Stomach (tissue), 9 donors: ENCODE data around the gene FLOT2. TPM values are rescaled to one million over a fixed set of nuclear protein-coding genes. Genes with fewer than 3 reads are reported as not detected.
"Not testable (repeated sequence)": the region's sequence is repeated elsewhere in the genome, so short reads cannot be mapped to it uniquely, and the experiment has no call there.

Source experiments
- DNase-seq, 2 donors: peaks; one replicate each; pipeline versions ENCODE4 v3.0.0 to v3.0.0-alpha.2; 2013 to 2019
- H3K27ac ChIP-seq, 5 donors: fragments of 200-600 bp in 4 of 5; sonication (generic) in 4 of 5; one replicate each; pipeline ENCODE4 v1.5.1; 2013 to 2019; ENCODE audit warnings: mild to moderate bottlenecking in 1 of 5, moderate library complexity in 1 of 5
- H3K27me3 ChIP-seq, 3 donors: fragments of 200-600 bp; sonication (generic); one replicate each; pipeline ENCODE4 v1.5.1; 2017 to 2019; ENCODE audit warnings: mixed run types in 1 of 3
- H3K36me3 ChIP-seq, 4 donors: fragments of 200-600 bp; sonication (generic); 1 replicate in 3 of 4; 2 replicates in 1 of 4; pipeline ENCODE4 v1.5.1; 2016 to 2019
- H3K4me1 ChIP-seq, 4 donors: fragments of 200-600 bp; sonication (generic); one replicate each; pipeline ENCODE4 v1.5.1; 2016 to 2019
- H3K4me3 ChIP-seq, 4 donors: fragments of 200-600 bp; sonication (generic) in 3 of 4; one replicate each; pipeline ENCODE4 v1.5.1; 2016 to 2019; ENCODE audit warnings: mild to moderate bottlenecking in 1 of 4
- H3K9me3 ChIP-seq, 4 donors: fragments of 200-600 bp; sonication (generic); one replicate each; pipeline ENCODE4 v1.5.1; 2016 to 2019
- EP300 ChIP-seq: sonication (generic); formaldehyde crosslinking; IDR thresholded peaks from one replicate; pipeline ENCODE4 v1.6.1; 2017; ENCODE audit warnings: antibody characterized with exemption
- POLR2A ChIP-seq, 4 donors: fragments of 450-650 bp; IDR thresholded peaks; one replicate each; pipeline ENCODE4 v1.6.1; 2016; ENCODE audit warnings: antibody characterized with exemption in 4 of 4, control low read depth in 2 of 4, mild to moderate bottlenecking in 1 of 4, moderate library complexity in 1 of 4
- POLR2AphosphoS5 ChIP-seq, 3 donors: sonication (generic); formaldehyde crosslinking; IDR thresholded peaks; one replicate each; pipeline ENCODE4 v1.6.1; 2016; ENCODE audit warnings: antibody characterized with exemption in 3 of 3
- whole genome bisulfite sequencing, 5 donors: extraction: QIAGEN DNeasy Blood & Tissue Kit in 3 of 5; methylation state at CpG; one replicate each; pipeline versions ENCODE4 v1.1.5 to v1.1.7; 2013 to 2018; 5-methylcytosine and 5-hydroxymethylcytosine counted together
- intact Hi-C: fragments of 100-400 bp; cut with DNase I; formaldehyde crosslinking; loops from one replicate; pipeline ENCODE4 v1.15.1; 2023; ENCODE audit warnings: low total_unique reads
- polyA plus RNA-seq, 3 donors: library from polyadenylated mRNA; stranded (reverse); fragments of 200-250 nt; gene quantifications; one replicate each; pipeline ENCODE4 v1.2.3, GENCODE V29; 2013
- total RNA-seq, 5 donors: library from RNA; depleted of rRNA; stranded (reverse); fragments of >200 nt; gene quantifications; one replicate each; pipeline versions ENCODE4 v1.1.0 to v1.2.3, GENCODE V29; 2014 to 2016
- TF ChIP-seq, protein P1 (sequence below), 7 experiments: fragments of 450-650 bp in 4 of 7; fragments of 200-600 bp in 3 of 7; sonication (generic) in 3 of 7; IDR thresholded peaks; one replicate each; pipeline ENCODE4 v1.5.1; 2016 to 2019; ENCODE audit warnings: antibody characterized with exemption in 7 of 7, control low read depth in 2 of 7, mild to moderate bottlenecking in 1 of 7
- donor health status: healthy with polysubstance abuse.
- donor health status: Bipolar disorder and iron deficiency.
- donor health status: healthy.

FLOT2 gene
- total and polyA plus RNA-seq, 8 donors: 19.5 to 80.5 (median 40.8) TPM

- WGBS, 5 donors: 84 to 92% (median 87%) methylated on average over 6 of the region's 6 CpGs
- H3K27ac ChIP-seq: no peak overlapping the region
- H3K4me1 ChIP-seq: peaks cover 0 to 31% (median 21%) of the 10 kb centered on the region in 4 donors
- DNase-seq: no peak
- intact Hi-C loops: loop anchor here (10.0 kb wide), 1 partner anchor 79 kb away; no protein-coding TSS in a partner anchor
- H3K27me3 ChIP-seq: no peaks in the 10 kb centered on the region
- H3K36me3 ChIP-seq: no peaks in the 10 kb centered on the region
- H3K4me3 ChIP-seq: no peak overlapping the region
- no peaks in the 10 kb centered on the region for H3K9me3 ChIP-seq
- TF ChIP-seq POLR2A (IDR thresholded peaks at IDR 0.05): no peak
- TF ChIP-seq POLR2AphosphoS5 (IDR thresholded peaks at IDR 0.05): no peak
Measured at GRCh38 chr17:28843816-28844148, 53.8 kb downstream of the FLOT2 start.

GRCh38 chr17:28842282-28843012 is 55.1 kb downstream of the FLOT2 start, which contains the start of gene FAM222B:
Gene FAM222B, minus strand, starts transcription at chr17:28842790. Its CDS starts 76,123 bp downstream, at chr17:28766667.
- H3K4me1 ChIP-seq: peaks cover 0 to 31% (median 21%) of the 10 kb centered on the region in 4 donors
- H3K36me3 ChIP-seq: no peaks in the 10 kb centered on the region
- H3K9me3 ChIP-seq: no peaks in the 10 kb centered on the region
- peak within 1 kb of the TSS; percentile 79 to 90 (median 84) for H3K27ac ChIP-seq
- intact Hi-C loops: loop anchor here (10.0 kb wide), 1 partner anchor 78 kb away; no protein-coding TSS in a partner anchor
- DNase-seq: peak; percentile 84 to 96
- peak within 1 kb of the TSS; percentile 72 to 98 (median 84) for H3K4me3 ChIP-seq
- 0 to 1% (median 0%) methylated on average over 23 to 44 of the region's 44 CpGs for WGBS, 5 donors
- H3K27me3 ChIP-seq: no peaks in the 10 kb centered on the region
- TF ChIP-seq POLR2AphosphoS5 (IDR thresholded peaks at IDR 0.05) (peak in 2 of 3 donors; percentile 73 to 86), POLR2A (IDR thresholded peaks at IDR 0.05) (peak in 1 of 4 donors; percentile 68), EP300 (no peak)
- TF ChIP-seq, protein P1, sequence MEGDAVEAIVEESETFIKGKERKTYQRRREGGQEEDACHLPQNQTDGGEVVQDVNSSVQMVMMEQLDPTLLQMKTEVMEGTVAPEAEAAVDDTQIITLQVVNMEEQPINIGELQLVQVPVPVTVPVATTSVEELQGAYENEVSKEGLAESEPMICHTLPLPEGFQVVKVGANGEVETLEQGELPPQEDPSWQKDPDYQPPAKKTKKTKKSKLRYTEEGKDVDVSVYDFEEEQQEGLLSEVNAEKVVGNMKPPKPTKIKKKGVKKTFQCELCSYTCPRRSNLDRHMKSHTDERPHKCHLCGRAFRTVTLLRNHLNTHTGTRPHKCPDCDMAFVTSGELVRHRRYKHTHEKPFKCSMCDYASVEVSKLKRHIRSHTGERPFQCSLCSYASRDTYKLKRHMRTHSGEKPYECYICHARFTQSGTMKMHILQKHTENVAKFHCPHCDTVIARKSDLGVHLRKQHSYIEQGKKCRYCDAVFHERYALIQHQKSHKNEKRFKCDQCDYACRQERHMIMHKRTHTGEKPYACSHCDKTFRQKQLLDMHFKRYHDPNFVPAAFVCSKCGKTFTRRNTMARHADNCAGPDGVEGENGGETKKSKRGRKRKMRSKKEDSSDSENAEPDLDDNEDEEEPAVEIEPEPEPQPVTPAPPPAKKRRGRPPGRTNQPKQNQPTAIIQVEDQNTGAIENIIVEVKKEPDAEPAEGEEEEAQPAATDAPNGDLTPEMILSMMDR (IDR thresholded peaks at IDR 0.05): no peak

- H3K4me3 ChIP-seq: peak overlapping the region; percentile 72 to 98 (median 84)
- TF ChIP-seq POLR2A (IDR thresholded peaks at IDR 0.05) (no peak), EP300 (no peak), POLR2AphosphoS5 (IDR thresholded peaks at IDR 0.05) (no peak)
- TF ChIP-seq, protein P1 (IDR thresholded peaks at IDR 0.05): no peak
- WGBS, 5 donors: 0 to 3% (median 1%) methylated on average over 6 of the region's 6 CpGs
- H3K27me3 ChIP-seq: no peaks in the 10 kb centered on the region
- peak in 1 of 2 donors; percentile 41 for DNase-seq
- H3K4me1 ChIP-seq: peaks cover 0 to 31% (median 21%) of the 10 kb centered on the region in 4 donors
- no peaks in the 10 kb centered on the region for H3K9me3 ChIP-seq
- no peaks in the 10 kb centered on the region for H3K36me3 ChIP-seq
- intact Hi-C loops: loop anchor here (10.0 kb wide), 1 partner anchor 77 kb away; no protein-coding TSS in a partner anchor
- peak overlapping the region; percentile 79 to 90 (median 84) for H3K27ac ChIP-seq
Measured at GRCh38 chr17:28841901-28842281, 55.6 kb downstream of the FLOT2 start.

GRCh38 chr17:28839221-28839620 is 58.3 kb downstream of the FLOT2 start:
- H3K4me1 ChIP-seq: peaks cover 0 to 31% (median 21%) of the 10 kb centered on the region in 4 donors
- H3K27ac ChIP-seq: no peak overlapping the region
- no peak for DNase-seq
- no peak overlapping the region for H3K4me3 ChIP-seq
- H3K9me3 ChIP-seq: no peaks in the 10 kb centered on the region
- no peaks in the 10 kb centered on the region for H3K27me3 ChIP-seq
- 85 to 98% (median 92%) methylated on average over 2 of the region's 2 CpGs for WGBS, 5 donors
- H3K36me3 ChIP-seq: peaks cover 0 to 3% (median 0%) of the 10 kb centered on the region in 4 donors
- no peak for TF ChIP-seq POLR2A (IDR thresholded peaks at IDR 0.05)
- TF ChIP-seq, protein P1 (IDR thresholded peaks at IDR 0.05): no peak
- no peak for TF ChIP-seq EP300
- TF ChIP-seq POLR2AphosphoS5 (IDR thresholded peaks at IDR 0.05): no peak
- intact Hi-C loops: no loop called here

GRCh38 chr17:28836541-28836940 is 61.0 kb downstream of the FLOT2 start:
- DNase-seq: peak in 1 of 2 donors; percentile 13
- H3K27me3 ChIP-seq, H3K9me3 ChIP-seq, H3K4me3 ChIP-seq, H3K36me3 ChIP-seq, intact Hi-C loops, H3K27ac ChIP-seq: not testable (repeated sequence)
- 84 to 91% (median 86%) methylated on average over 10 of the region's 10 CpGs for WGBS, 5 donors
- peaks cover 0 to 22% (median 11%) of the 10 kb centered on the region in 4 donors for H3K4me1 ChIP-seq
